ENCODE data around the gene SRC. TPM values are rescaled to one million over a fixed set of nuclear protein-coding genes. Genes with fewer than 3 reads are reported as not detected.
A peak's percentile ranks its signal among the peaks of the same experiment; 100 is the strongest.

Gene SRC
- total and polyA plus RNA-seq, 2 donors, result 4.4 to 14.5 TPM

GRCh38 chr20:37356387-37356786 is 10.4 kb downstream of the SRC start:
- H3K27ac ChIP-seq (ENCODE audit: low read depth in 1 of 2, low read length in 1 of 2), result no peak overlapping the region
- H3K4me3 ChIP-seq (ENCODE audit: low read length in 2 of 2), result no peak overlapping the region
- H3K9me3 ChIP-seq (ENCODE audit: control insufficient read depth in 2 of 2, insufficient read depth in 1 of 2, low read length in 1 of 2), result no peaks in the 10 kb centered on the region
- no peaks in the 10 kb centered on the region for H3K36me3 ChIP-seq (ENCODE audit: control insufficient read depth in 2 of 2, insufficient read depth in 2 of 2, low read length in 1 of 2)
- peaks cover 0 to 20% of the 10 kb centered on the region in 2 donors for H3K4me1 ChIP-seq (ENCODE audit: control insufficient read depth in 2 of 2, insufficient read depth in 2 of 2, low read length in 2 of 2)
- WGBS, result 53% methylated on average over 8 of the region's 8 CpGs
- H3K27me3 ChIP-seq (ENCODE audit: control insufficient read depth in 2 of 2, insufficient read depth in 1 of 2, low read length in 1 of 2), result no peaks in the 10 kb centered on the region
- DNase-seq (ENCODE audit: low read depth in 6 of 9, low spot score in 9 of 9), result no peak

GRCh38 chr20:37356961-37357371 is 11.0 kb downstream of the SRC start:
- Histone ChIP-seq H3K9me3 (ENCODE audit: control insufficient read depth in 2 of 2, insufficient read depth in 1 of 2, low read length in 1 of 2) (no peaks in the 10 kb centered on the region), H3K4me1 (ENCODE audit: control insufficient read depth in 2 of 2, insufficient read depth in 2 of 2, low read length in 2 of 2) (peaks cover 0 to 20% of the 10 kb centered on the region in 2 donors), H3K36me3 (ENCODE audit: control insufficient read depth in 2 of 2, insufficient read depth in 2 of 2, low read length in 1 of 2) (no peaks in the 10 kb centered on the region), H3K4me3 (ENCODE audit: low read length in 2 of 2) (no peak overlapping the region), H3K27ac (ENCODE audit: low read depth in 1 of 2, low read length in 1 of 2) (peak overlapping the region in 1 of 2 donors; percentile 32), H3K27me3 (ENCODE audit: control insufficient read depth in 2 of 2, insufficient read depth in 1 of 2, low read length in 1 of 2) (no peaks in the 10 kb centered on the region)
- no peak for DNase-seq (ENCODE audit: low read depth in 6 of 9, low spot score in 9 of 9)
- WGBS, result 73% methylated on average over 11 of the region's 11 CpGs

GRCh38 chr20:37357481-37358365 is 11.8 kb downstream of the SRC start:
- H3K27ac ChIP-seq (ENCODE audit: low read depth in 1 of 2, low read length in 1 of 2), result no peak overlapping the region
- H3K4me1 ChIP-seq (ENCODE audit: control insufficient read depth in 2 of 2, insufficient read depth in 2 of 2, low read length in 2 of 2), result peaks cover 0 to 20% of the 10 kb centered on the region in 2 donors
- no peaks in the 10 kb centered on the region for H3K36me3 ChIP-seq (ENCODE audit: control insufficient read depth in 2 of 2, insufficient read depth in 2 of 2, low read length in 1 of 2)
- 77% methylated on average over 15 of the region's 15 CpGs for WGBS
- DNase-seq (ENCODE audit: low read depth in 6 of 9, low spot score in 9 of 9), result peak in 1 of 9 donors; percentile 33
- H3K27me3 ChIP-seq (ENCODE audit: control insufficient read depth in 2 of 2, insufficient read depth in 1 of 2, low read length in 1 of 2), result no peaks in the 10 kb centered on the region
- no peak overlapping the region for H3K4me3 ChIP-seq (ENCODE audit: low read length in 2 of 2)
- H3K9me3 ChIP-seq (ENCODE audit: control insufficient read depth in 2 of 2, insufficient read depth in 1 of 2, low read length in 1 of 2), result no peaks in the 10 kb centered on the region

- Histone ChIP-seq H3K27me3 (ENCODE audit: control insufficient read depth in 2 of 2, insufficient read depth in 1 of 2, low read length in 1 of 2) (no peaks in the 10 kb centered on the region), H3K4me3 (ENCODE audit: low read length in 2 of 2) (no peak overlapping the region), H3K36me3 (ENCODE audit: control insufficient read depth in 2 of 2, insufficient read depth in 2 of 2, low read length in 1 of 2) (no peaks in the 10 kb centered on the region), H3K9me3 (ENCODE audit: control insufficient read depth in 2 of 2, insufficient read depth in 1 of 2, low read length in 1 of 2) (no peaks in the 10 kb centered on the region), H3K4me1 (ENCODE audit: control insufficient read depth in 2 of 2, insufficient read depth in 2 of 2, low read length in 2 of 2) (peaks cover 0 to 20% of the 10 kb centered on the region in 2 donors), H3K27ac (ENCODE audit: low read depth in 1 of 2, low read length in 1 of 2) (peak overlapping the region in 1 of 2 donors; percentile 15)
- WGBS, result 94% methylated on average over 23 of the region's 23 CpGs
- no peak for DNase-seq (ENCODE audit: low read depth in 6 of 9, low spot score in 9 of 9)
Observed at GRCh38 chr20:37358366-37359150, 12.6 kb downstream of the SRC start.

- no peaks in the 10 kb centered on the region for H3K27me3 ChIP-seq (ENCODE audit: control insufficient read depth in 2 of 2, insufficient read depth in 1 of 2, low read length in 1 of 2)
- peaks cover 0 to 20% of the 10 kb centered on the region in 2 donors for H3K4me1 ChIP-seq (ENCODE audit: control insufficient read depth in 2 of 2, insufficient read depth in 2 of 2, low read length in 2 of 2)
- H3K36me3 ChIP-seq (ENCODE audit: control insufficient read depth in 2 of 2, insufficient read depth in 2 of 2, low read length in 1 of 2), result no peaks in the 10 kb centered on the region
- no peaks in the 10 kb centered on the region for H3K9me3 ChIP-seq (ENCODE audit: control insufficient read depth in 2 of 2, insufficient read depth in 1 of 2, low read length in 1 of 2)
- H3K27ac ChIP-seq (ENCODE audit: low read depth in 1 of 2, low read length in 1 of 2), result peak overlapping the region in 1 of 2 donors; percentile 27
- DNase-seq (ENCODE audit: low read depth in 6 of 9, low spot score in 9 of 9), result no peak
- 93% methylated on average over 9 of the region's 9 CpGs for WGBS
- no peak overlapping the region for H3K4me3 ChIP-seq (ENCODE audit: low read length in 2 of 2)
Observed at GRCh38 chr20:37359331-37359730, 13.4 kb downstream of the SRC start.

GRCh38 chr20:37359836-37360235 is 13.9 kb downstream of the SRC start:
- Histone ChIP-seq H3K9me3 (ENCODE audit: control insufficient read depth in 2 of 2, insufficient read depth in 1 of 2, low read length in 1 of 2) (no peaks in the 10 kb centered on the region), H3K36me3 (ENCODE audit: control insufficient read depth in 2 of 2, insufficient read depth in 2 of 2, low read length in 1 of 2) (no peaks in the 10 kb centered on the region), H3K4me3 (ENCODE audit: low read length in 2 of 2) (no peak overlapping the region), H3K27me3 (ENCODE audit: control insufficient read depth in 2 of 2, insufficient read depth in 1 of 2, low read length in 1 of 2) (no peaks in the 10 kb centered on the region), H3K4me1 (ENCODE audit: control insufficient read depth in 2 of 2, insufficient read depth in 2 of 2, low read length in 2 of 2) (peaks cover 0 to 20% of the 10 kb centered on the region in 2 donors), H3K27ac (ENCODE audit: low read depth in 1 of 2, low read length in 1 of 2) (no peak overlapping the region)
- no peak for DNase-seq (ENCODE audit: low read depth in 6 of 9, low spot score in 9 of 9)
- WGBS, result 99% methylated on average over 5 of the region's 5 CpGs

- no peak for DNase-seq (ENCODE audit: low read depth in 6 of 9, low spot score in 9 of 9)
- H3K36me3 ChIP-seq (ENCODE audit: control insufficient read depth in 2 of 2, insufficient read depth in 2 of 2, low read length in 1 of 2), result no peaks in the 10 kb centered on the region
- WGBS, result over 99% methylated on average over 6 of the region's 6 CpGs
- peaks cover 0 to 20% of the 10 kb centered on the region in 2 donors for H3K4me1 ChIP-seq (ENCODE audit: control insufficient read depth in 2 of 2, insufficient read depth in 2 of 2, low read length in 2 of 2)
- H3K27ac ChIP-seq (ENCODE audit: low read depth in 1 of 2, low read length in 1 of 2), result no peak overlapping the region
- H3K9me3 ChIP-seq (ENCODE audit: control insufficient read depth in 2 of 2, insufficient read depth in 1 of 2, low read length in 1 of 2), result no peaks in the 10 kb centered on the region
- H3K4me3 ChIP-seq (ENCODE audit: low read length in 2 of 2), result no peak overlapping the region
- no peaks in the 10 kb centered on the region for H3K27me3 ChIP-seq (ENCODE audit: control insufficient read depth in 2 of 2, insufficient read depth in 1 of 2, low read length in 1 of 2)
Observed at GRCh38 chr20:37360391-37361115, 14.6 kb downstream of the SRC start.

- no peak overlapping the region for H3K4me3 ChIP-seq (ENCODE audit: low read length in 2 of 2)
- no peaks in the 10 kb centered on the region for H3K27me3 ChIP-seq (ENCODE audit: control insufficient read depth in 2 of 2, insufficient read depth in 1 of 2, low read length in 1 of 2)
- DNase-seq (ENCODE audit: low read depth in 6 of 9, low spot score in 9 of 9), result no peak
- peaks cover 0 to 20% of the 10 kb centered on the region in 2 donors for H3K4me1 ChIP-seq (ENCODE audit: control insufficient read depth in 2 of 2, insufficient read depth in 2 of 2, low read length in 2 of 2)
- WGBS, result 93% methylated on average over 8 of the region's 8 CpGs
- no peak overlapping the region for H3K27ac ChIP-seq (ENCODE audit: low read depth in 1 of 2, low read length in 1 of 2)
- H3K9me3 ChIP-seq (ENCODE audit: control insufficient read depth in 2 of 2, insufficient read depth in 1 of 2, low read length in 1 of 2), result no peaks in the 10 kb centered on the region
- H3K36me3 ChIP-seq (ENCODE audit: control insufficient read depth in 2 of 2, insufficient read depth in 2 of 2, low read length in 1 of 2), result no peaks in the 10 kb centered on the region
Observed at GRCh38 chr20:37361336-37361735, 15.4 kb downstream of the SRC start.

Measured in thymus (tissue), 11 donors.